ENCODE data around the gene TMEM164. TPM values are rescaled to one million over a fixed set of nuclear protein-coding genes. Genes with fewer than 3 reads are reported as not detected.
"Not testable (repeated sequence)": the region's sequence is repeated elsewhere in the genome, so short reads cannot be mapped to it uniquely, and the experiment has no call there.

Gene TMEM164
- total RNA-seq, 1 donor from 2014 or later = 17.3 TPM

DNA sequence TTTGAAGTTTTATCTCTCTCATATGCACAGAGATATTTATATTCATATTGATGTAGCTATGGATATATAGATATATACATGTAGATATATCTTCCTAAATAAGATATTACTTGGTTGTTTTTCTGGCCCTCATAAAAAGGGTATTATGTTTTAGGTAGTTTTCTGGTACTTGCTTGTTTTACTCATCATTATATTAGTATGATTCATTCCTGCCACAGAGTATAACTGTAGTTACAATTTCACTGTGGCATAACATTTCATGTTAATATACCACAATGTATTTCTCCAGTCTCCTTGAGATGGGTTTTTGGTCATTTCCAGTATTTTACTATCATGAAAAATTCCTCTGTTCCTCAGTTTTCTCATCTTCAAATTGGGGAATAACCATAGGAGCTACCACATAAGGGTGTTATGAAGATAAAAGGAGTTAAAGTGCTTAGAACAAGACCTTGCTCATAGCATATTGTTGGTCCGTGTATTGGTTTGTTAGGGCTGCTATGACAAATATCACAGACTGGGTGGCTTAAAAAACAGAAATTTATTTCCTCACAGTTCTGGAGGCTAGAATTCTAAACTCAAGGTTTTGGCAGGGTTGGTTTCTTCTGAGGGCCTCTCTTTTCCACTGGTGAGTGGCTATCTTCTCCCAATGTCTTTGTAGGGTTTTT, 129.7 kb downstream of the TMEM164 start:
- no peak for DNase-seq (ENCODE audit: low read depth)

DNA sequence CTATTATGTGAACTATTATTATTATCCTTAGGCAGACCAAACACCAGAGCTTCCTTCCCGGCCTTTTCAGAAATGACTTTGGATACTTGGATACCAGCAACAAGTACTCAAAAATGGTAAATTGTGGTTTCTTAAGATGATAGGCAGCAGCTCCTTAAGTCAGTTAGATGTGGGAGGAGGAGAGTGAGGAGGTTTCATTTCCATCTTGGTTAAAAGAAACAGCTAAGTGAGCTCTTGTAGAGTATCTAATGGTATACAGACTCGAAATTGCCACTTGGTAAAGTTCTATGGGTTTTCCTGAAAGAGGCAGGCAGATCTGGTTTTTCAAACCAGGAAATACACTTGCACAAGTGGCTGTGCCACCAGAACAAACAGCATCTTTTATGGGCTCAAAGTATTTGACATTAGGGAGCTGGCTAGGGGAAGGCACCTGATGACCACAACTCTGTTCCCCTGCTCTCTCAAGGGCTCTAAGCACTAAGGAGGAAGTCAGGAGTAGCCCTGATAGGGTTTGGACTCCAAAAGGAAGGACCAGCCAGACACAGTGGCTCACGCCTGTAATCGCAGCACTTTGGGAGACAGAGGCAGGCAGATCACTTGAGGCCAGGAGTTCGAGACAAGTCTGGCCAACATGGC, 130.9 kb downstream of the TMEM164 start:
- no peak for DNase-seq (ENCODE audit: low read depth)

DNA sequence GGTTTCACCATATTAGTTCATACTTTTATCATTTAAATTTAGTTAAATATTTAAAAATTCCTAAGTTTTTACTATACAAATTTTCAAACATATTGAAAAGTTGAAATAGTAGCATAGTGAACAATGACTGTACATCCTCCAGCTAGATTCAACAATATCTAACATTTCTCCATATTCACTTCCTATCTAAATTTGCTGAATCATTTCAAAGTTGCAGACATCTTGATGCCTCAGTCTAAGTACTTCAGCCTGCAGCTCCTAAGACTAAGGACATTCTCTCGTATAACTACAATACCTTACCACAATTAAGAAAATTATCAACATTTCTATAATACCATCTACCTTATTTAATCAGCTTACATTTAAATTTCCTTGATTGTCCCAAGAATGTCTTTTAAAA, 132.7 kb downstream of the TMEM164 start:
- no peak for DNase-seq (ENCODE audit: low read depth)

- no peak for DNase-seq (ENCODE audit: low read depth)
Observed at GRCh38 chrX:110136136-110136535, 133.2 kb downstream of the TMEM164 start.

GRCh38 chrX:110138557-110138956, 135.6 kb downstream of the TMEM164 start:
- DNase-seq (ENCODE audit: low read depth) = no peak

- DNase-seq (ENCODE audit: low read depth) = no peak
Observed at GRCh38 chrX:110139172-110139571, 136.3 kb downstream of the TMEM164 start.

GRCh38 chrX:110142096-110142495, 139.2 kb downstream of the TMEM164 start:
- DNase-seq (ENCODE audit: low read depth) = no peak

GRCh38 chrX:110143454-110144210, 140.7 kb downstream of the TMEM164 start:
- DNase-seq (ENCODE audit: low read depth) = no peak

DNA sequence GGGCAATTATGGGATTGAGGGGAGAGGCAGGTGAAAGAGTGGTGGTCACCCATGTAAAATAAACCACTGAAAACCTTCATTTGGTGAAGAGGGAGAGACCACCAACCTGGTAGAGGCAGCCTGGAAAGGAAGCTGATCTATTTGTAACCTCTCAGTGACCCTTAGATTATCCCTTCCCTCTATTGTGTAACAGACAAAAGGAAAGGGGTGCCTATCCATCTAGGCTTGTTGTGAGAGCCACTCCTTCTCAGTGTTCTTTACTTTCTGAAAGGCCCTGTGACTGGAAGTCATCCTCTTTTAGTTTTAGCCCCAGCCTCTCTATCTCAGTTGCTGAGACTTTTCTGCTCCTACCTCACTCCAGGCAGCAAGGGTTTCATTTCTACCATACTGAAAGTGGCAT, 142.4 kb downstream of the TMEM164 start:
- DNase-seq (ENCODE audit: low read depth) = no peak

- DNase-seq (ENCODE audit: low read depth) = no peak
Observed at GRCh38 chrX:110145854-110146253, 142.9 kb downstream of the TMEM164 start.

GRCh38 chrX:110146521-110146920, 143.6 kb downstream of the TMEM164 start:
- DNase-seq (ENCODE audit: low read depth) = no peak

DNA sequence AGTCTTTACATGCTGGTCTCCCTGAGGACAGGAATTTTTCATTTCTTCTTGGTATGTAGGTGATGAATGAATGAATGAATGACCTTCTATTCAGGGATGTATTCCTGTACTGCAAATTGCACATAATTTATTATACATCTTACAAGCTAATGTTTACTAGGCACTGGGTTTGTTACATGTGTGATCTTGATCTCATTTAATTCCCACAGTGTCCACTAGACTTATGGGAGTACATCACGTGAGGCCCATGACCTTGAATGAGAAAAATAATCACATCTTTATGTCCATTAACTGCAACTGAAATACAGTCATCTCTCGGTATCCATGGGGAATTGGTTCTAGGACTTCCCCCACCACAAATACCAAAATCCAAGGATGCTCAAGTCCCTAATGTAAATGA, 150.3 kb downstream of the TMEM164 start:
- no peak for DNase-seq (ENCODE audit: low read depth)

GRCh38 chrX:110153896-110154295, 151.0 kb downstream of the TMEM164 start:
- DNase-seq (ENCODE audit: low read depth) = no peak

DNA sequence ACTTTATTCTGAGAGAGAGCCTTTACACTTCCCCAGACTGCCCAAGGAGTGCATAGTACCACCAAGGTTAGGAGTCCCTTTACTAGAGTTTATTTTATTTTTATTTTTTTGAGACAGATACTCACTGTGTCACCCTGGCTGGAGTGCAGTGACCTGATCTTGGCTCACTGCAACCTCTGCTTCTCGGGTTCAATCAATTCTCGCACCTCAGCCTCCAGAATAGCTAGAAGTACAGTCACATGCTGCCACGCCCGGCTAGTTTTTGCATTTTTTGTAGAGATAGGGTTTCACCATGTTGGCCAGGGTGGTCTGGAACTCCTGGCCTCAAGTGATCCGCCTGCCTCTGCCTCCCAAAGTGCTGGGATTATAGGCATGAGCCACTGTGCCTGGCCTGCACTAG, 151.4 kb downstream of the TMEM164 start:
- not testable (repeated sequence) for DNase-seq (ENCODE audit: low read depth)

- DNase-seq (ENCODE audit: low read depth) = no peak
Observed at GRCh38 chrX:110155759-110156158, 152.8 kb downstream of the TMEM164 start.

GRCh38 chrX:110156167-110156754, 153.3 kb downstream of the TMEM164 start:
- no peak for DNase-seq (ENCODE audit: low read depth)

DNA sequence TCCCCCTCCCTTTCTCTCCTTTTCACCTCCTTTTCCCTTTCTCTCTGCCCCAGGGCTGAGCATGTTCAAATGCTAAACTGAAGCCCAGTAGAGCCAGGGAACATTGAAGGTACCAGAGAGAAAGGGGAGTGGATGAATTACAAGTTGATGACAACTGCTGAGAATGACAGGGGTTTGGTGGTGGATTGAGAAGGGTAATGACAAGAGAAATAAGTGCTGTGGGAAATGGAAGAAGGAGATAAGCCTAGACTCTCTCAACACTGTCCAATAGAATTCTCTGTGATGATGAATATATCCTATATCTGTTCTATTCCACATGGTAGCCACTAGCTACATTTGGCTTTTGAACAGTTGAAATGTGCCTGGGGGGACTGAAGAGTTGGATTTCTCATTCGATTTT, 154.5 kb downstream of the TMEM164 start:
- no peak for DNase-seq (ENCODE audit: low read depth)

DNA sequence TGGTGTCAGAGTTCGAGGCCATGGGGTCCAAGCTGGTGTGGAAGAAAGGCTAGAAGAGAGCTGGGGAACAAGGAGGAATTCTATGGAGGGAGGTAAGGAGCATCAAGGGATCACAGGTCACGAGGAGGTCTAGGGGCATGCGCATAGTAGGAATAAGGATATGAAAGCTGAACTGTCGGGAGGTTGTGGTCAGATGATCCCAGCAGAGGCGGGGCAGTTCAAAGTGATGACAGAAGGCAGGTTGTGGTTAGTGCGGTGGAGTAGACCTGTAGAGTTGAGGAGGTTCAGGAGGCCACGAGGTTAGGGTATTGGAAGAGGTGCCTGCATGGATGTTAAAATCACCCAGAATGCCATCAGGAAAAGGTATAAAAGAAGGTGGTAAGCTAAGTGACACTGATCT, 156.3 kb downstream of the TMEM164 start:
- DNase-seq (ENCODE audit: low read depth) = no peak

DNA sequence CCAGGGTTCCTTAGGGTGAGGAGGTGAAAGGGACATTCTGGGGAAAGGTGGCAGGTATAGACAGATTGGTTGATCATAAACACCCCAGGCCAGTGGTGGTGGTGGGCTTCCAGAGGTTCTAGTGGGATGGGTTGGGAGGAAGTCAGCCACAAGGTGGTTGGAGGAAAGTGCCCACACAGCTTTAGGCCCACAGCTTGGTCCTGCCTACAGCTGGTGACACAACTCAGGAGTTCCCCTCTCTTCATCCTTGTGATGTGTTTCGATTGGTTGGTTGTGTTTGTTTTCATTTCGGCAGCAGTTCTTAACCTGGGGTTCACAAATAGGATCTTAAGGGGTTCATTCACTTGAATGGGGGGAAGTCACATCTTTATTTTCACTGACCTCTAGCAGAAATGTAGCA, 157.0 kb downstream of the TMEM164 start:
- DNase-seq (ENCODE audit: low read depth) = no peak

DNA sequence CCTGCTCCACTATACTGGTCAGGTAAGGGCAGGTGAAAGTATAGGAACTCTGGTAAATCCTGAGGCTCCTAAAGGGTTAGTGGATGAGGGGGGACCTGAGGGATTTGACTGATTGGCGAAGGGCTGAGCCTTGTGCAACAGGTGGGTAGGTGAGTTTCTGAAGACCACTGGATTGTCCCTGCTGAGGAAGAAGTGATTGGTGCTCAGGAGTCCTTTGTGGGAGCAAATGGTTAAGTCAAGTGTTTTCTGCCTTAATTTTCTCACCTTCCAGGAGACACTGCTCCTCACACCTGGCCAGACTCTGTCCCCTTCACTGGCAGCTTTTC, 158.4 kb downstream of the TMEM164 start:
- DNase-seq (ENCODE audit: low read depth) = no peak

GRCh38 chrX:110162131-110162530, 159.2 kb downstream of the TMEM164 start:
- DNase-seq (ENCODE audit: low read depth) = no peak

DNA sequence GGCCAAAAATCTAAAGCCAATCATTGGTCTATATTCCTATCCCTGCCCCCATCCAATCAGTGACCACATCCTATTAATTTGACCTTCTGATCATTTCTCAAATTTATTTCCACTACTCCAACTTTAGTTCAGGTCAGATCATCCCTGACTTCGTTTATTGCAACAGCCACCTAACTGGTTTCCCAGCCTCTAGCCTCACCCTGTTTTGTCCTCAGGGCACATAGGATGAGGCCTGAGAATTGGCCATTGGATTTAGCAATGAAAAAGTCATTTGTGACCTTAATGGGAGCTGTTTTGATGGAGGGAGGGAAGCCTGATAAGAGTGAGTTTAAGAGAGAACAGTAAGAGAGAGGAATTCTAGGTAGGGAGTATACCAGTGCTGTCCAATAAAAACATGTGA, 160.0 kb downstream of the TMEM164 start:
- DNase-seq (ENCODE audit: low read depth) = no peak

GRCh38 chrX:110163488-110163887, 160.6 kb downstream of the TMEM164 start:
- DNase-seq (ENCODE audit: low read depth) = no peak
